ENCODE measurements around the gene BAHCC1.

DNA sequence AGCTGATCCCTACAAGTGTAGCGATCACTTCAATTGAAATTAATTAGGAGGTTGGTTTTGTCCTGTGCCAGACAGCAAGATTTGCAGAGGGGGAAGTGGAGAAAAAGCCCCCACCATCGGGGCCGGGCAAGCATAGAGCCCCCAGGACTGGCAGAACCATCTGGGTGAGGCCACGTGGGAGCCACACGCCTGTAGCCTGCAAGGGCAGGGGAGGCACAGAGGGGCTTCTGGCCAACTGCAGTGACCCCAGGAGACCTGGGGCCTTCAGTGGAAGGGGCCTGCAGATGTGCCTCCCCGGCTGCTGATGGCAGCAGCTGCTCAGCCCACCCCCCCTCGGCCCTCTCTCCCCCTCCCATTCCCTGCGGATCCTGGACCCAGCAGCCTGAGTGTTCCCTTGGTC lies 54.1 kb downstream of the BAHCC1 start:
- no peak for TF ChIP-seq EZH2 (IDR thresholded peaks at IDR 0.05; ENCODE audit: low read depth)
- TF ChIP-seq, protein P1, sequence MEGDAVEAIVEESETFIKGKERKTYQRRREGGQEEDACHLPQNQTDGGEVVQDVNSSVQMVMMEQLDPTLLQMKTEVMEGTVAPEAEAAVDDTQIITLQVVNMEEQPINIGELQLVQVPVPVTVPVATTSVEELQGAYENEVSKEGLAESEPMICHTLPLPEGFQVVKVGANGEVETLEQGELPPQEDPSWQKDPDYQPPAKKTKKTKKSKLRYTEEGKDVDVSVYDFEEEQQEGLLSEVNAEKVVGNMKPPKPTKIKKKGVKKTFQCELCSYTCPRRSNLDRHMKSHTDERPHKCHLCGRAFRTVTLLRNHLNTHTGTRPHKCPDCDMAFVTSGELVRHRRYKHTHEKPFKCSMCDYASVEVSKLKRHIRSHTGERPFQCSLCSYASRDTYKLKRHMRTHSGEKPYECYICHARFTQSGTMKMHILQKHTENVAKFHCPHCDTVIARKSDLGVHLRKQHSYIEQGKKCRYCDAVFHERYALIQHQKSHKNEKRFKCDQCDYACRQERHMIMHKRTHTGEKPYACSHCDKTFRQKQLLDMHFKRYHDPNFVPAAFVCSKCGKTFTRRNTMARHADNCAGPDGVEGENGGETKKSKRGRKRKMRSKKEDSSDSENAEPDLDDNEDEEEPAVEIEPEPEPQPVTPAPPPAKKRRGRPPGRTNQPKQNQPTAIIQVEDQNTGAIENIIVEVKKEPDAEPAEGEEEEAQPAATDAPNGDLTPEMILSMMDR (conservative IDR thresholded peaks at IDR 0.05): no peak
